Activated gamma-delta T cell treated with Interleukin-2 at 50 U/mL for 16 hours (primary cell): ENCODE measurements around the gene MRPL48.
"Not testable (repeated sequence)": the region's sequence is repeated elsewhere in the genome, so short reads cannot be mapped to it uniquely, and the experiment has no call there.

Experiments
- DNase-seq: peaks from one replicate; pipeline ENCODE4 v3.0.0-alpha.2; 2020

MRPL48 gene

GRCh38 chr11:73781303-73781702 is 6.4 kb upstream of the MRPL48 start:
- DNase-seq: no peak

- no peak for DNase-seq
Observed at GRCh38 chr11:73783483-73784020, 4.1 kb upstream of the MRPL48 start.

- DNase-seq: no peak
Observed at GRCh38 chr11:73784080-73784634, 3.5 kb upstream of the MRPL48 start.

GRCh38 chr11:73784734-73785133 is 2.9 kb upstream of the MRPL48 start:
- DNase-seq: no peak

- not testable (repeated sequence) for DNase-seq
Observed at GRCh38 chr11:73785467-73785866, 2.2 kb upstream of the MRPL48 start.

DNA sequence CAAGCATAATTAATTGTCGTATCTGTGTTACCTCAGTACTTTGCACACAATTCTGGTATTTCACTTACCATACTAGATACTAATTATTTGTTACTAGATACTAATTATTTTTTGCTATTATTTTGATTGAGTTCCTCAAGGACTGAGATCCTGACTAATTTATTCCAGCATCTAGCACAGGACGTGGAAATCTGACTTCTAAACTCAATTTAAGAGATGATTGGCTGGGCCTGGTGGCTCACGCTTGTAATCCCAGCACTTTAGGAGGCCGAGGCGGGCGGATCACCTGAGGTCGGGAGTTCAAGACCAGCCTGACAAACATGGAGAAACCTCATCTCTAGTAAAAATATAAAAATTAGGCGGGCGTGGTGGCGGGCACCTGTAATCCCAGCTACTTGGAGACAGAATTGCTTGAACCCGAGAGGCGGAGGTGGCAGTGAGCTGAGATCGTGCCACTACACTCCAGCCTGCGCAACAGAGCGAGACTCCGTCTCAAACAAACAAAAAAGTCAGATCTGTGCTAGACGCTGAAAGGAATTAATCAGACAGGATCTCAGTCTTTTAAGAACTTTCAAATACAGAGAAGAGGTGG is 527 bp upstream of the MRPL48 start:
- DNase-seq: no peak

GRCh38 chr11:73789279-73789670 is 1.6 kb downstream of the MRPL48 start:
- DNase-seq: no peak

DNA sequence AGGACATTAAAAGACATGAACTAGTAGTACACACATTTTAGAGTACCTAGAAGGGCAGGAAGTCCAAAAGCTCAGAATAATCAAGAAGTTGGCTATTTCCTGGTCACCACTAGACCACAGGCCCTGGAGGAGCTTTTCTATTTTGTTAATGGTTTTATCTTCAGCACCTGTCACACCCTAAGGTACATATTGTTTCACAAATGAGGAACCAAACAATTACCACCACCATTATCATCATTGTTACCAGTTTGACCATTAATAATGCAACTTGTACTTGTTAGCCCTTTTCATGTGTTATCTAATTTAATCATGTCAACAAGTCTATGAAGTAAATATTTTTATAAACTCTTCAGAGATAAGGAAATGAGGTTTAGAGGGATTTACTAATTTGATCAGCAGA is 4.9 kb downstream of the MRPL48 start:
- DNase-seq: no peak

- DNase-seq: no peak
Observed at GRCh38 chr11:73795925-73796632, 8.4 kb downstream of the MRPL48 start.

DNA sequence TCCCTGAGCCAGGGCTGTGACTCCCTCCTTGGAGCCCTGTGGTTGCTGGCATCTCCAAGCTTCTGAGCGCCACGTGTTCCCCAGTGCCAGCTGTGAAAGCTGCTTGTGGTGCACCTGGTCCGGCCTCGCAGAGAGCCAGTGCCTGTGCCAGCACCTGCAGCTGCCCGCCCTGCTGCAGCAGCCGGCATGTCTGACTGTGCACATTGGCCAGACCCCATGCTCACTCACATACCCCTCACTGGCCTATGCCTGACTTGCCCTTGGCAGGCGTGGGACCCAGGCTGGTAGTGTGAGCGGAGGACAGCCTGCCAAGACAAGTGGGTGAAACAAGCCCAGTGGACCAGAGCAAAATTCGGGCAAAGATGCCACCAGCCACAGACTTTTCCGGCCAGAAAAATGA is 9.8 kb downstream of the MRPL48 start:
- DNase-seq: no peak

- no peak for DNase-seq
Observed at GRCh38 chr11:73800276-73800806, 12.7 kb downstream of the MRPL48 start.

GRCh38 chr11:73801136-73801535 is 13.5 kb downstream of the MRPL48 start:
- DNase-seq: no peak

- DNase-seq: no peak
Observed at GRCh38 chr11:73804712-73805111, 17.0 kb downstream of the MRPL48 start.

DNA sequence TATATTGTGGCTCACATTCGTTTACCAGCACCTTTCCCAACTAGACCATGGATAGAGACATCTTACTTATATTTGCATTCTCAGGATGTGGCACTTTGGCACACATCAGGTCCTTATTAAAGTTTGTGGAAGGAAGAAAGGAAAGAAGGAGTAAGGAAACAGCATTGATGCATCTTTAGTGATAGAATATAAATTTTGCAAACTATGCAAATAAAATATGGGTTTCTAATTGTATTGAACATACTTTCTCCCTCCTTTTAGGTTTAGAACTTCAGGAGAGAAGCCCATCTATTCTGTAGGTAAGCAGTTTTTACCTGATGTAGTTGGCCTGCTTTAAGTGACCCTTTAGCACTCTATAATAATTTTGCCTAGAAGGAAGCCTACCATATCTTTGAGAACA is 20.4 kb downstream of the MRPL48 start:
- DNase-seq: no peak

- no peak for DNase-seq
Observed at GRCh38 chr11:73810637-73811036, 23.0 kb downstream of the MRPL48 start.

- no peak for DNase-seq
Observed at GRCh38 chr11:73812234-73812633, 24.6 kb downstream of the MRPL48 start.

DNA sequence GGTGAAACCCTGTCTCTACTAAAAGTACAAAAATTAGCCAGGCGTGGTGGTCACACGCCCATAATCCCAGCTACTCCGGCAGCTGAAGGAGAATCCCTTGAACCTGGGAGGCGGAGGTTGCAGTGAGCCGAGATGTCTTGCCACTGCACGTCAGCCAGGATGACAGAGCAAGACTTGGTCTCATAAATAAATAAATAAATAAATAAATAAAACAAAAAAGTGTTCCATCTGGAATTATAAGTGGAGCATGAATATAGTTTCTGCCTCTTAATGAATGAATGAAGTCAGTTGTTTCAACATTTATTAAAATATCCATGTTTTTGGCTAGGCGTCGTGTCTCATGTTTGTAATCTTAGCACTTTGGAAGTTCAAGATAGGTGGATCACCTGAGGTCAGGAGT is 27.1 kb downstream of the MRPL48 start:
- no peak for DNase-seq

DNA sequence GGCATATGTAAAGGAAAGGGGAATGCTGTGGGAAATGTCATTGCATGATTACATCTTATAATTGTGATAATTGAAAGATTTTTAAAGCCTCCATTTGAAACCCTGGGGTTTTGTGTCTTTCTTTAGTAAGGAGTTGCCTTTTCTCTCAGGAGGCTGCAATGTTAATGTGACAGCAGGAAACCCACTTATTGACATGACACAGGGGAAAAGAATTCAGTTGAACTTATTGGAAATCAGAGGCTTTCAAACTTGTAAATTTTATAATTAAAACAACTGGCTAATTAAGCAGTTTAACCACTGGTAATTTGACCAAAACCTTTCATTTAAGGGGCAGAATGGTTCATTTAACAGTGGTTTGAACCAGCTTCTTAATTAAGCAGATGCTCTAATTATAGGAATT is 31.2 kb downstream of the MRPL48 start:
- DNase-seq: no peak

GRCh38 chr11:73830261-73830660 is 42.6 kb downstream of the MRPL48 start:
- no peak for DNase-seq

DNA sequence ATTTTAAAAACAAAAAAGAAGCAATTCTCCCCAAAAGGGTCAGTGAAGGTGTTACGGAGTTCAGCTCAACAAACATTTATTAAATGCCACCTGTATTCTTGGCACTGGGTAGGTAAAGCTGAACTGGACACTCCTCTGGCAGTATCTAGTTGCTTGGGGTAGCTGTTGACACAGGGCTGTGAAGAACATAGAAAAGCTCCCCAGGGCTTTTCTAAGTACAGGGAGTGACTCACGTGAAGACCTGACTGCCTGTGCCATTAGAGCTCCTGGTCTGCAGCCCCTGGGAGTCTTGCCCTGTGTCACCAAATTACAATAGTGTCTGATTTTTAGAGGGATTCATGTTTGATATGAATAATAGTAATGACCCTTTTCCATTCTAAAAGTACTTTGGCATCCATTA is 45.4 kb downstream of the MRPL48 start:
- no peak for DNase-seq

DNA sequence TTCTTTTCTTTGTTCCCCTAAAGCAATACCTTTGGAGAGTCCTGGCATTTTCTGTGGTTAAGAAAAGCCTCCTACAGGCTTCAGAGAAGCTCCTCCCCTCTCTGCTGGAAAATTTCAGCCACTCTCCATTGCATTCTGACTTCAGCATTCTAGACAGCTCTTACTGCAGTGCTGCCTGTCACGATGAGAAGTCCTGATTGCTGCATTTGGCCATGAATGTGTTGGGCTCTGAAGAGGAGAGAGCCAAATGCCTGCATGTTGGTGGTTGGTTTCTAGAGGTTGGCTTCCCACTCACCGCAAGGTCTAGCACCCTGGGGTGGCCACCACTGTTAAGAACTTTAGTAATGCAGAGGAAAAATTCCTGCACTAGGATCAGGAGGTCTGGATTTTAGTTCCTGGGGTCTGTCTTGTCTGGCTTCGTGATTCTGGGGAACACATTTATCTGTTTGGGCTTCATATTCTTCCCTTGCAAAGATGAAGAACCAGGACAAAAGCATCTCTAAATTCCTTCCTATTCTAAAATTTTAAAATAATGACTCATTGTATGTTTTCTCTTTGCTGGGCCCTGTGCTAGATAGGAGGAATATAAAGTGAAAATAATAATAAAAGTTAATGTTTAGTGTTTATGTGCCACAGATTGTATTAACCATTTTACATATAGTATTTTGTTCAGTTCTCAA is 50.9 kb downstream of the MRPL48 start:
- no peak for DNase-seq

DNA sequence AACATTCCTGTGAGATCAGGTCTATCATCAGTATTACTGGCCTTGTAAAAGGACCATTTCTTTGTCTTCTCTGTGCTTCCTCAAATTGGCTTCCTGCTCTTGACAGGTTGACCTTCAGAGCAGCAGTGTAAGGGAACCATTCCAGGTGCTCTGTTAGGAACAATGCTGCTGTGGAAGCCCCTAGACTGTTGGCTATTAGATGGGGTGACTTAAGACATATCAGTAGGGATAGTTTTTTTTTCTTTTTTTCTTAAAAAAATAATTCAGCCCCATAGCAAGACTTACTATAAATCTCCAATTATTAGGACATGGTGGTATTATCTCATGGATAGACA is 51.4 kb downstream of the MRPL48 start:
- DNase-seq: no peak

GRCh38 chr11:73851046-73851764 is 63.5 kb downstream of the MRPL48 start:
- DNase-seq: no peak
